ENCODE data around the gene TJP2.

TJP2 gene

DNA sequence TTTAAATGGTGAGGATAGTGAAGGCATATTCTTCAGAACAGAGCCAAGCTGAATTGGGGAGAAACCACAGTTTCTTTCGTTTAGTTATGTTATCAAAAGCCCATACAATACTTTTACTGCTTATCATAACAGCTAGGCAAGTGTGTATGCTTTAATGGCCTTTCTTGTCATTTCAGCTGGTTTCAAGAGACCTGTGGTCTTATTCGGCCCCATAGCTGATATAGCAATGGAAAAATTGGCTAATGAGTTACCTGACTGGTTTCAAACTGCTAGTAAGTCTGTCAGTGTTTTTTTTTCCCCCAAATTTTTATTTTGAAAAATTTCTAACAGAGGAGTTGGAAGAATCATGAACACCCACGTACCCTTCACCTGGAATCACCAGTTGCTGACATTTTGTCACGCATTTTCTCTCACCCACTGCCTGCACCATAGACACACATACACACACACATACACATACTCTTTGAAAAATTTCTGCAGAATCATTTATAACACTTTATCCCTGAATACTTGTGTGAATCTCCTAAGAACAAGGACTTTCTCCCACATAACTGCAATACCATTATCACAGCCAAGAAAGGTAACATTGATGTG, 63.7 kb downstream of the TJP2 start:
- no peak for DNase-seq

DNA sequence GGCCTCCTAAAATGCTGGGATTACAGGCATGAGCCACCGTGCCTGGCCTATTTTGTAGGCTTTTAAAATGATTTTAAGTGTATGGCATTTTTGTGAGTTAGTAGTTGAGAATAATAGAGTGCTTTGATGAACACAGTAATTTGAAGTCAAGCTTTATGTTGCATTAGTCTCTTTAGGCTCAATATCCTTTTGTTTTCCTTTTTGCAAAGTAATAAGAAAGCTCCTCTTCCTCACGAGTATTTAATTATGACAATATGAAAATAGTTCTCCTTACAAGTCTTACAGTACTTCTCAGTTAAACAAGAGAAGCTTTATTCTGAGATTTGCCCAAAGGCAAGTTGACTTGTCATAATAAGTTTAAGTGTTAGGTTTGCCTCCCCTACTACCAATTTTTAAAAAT, 69.0 kb downstream of the TJP2 start:
- no peak for DNase-seq

DNA sequence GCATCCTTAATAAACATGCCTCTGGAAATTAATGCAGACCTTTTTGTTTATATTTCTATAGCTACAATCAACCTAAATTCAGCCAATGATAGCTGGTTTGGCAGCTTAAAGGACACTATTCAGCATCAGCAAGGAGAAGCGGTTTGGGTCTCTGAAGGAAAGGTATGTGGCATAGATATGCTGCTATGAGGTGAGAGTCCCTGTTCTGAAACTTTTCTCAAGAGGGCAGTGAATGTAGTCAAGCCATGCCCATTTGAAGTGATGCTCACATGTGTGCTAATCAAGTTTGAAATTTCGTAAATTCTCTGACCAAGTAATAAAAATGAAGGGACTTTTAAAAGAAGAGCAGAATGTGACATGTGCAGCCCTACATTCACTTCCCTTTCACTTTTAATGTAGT, 72.6 kb downstream of the TJP2 start:
- no peak for DNase-seq

DNA sequence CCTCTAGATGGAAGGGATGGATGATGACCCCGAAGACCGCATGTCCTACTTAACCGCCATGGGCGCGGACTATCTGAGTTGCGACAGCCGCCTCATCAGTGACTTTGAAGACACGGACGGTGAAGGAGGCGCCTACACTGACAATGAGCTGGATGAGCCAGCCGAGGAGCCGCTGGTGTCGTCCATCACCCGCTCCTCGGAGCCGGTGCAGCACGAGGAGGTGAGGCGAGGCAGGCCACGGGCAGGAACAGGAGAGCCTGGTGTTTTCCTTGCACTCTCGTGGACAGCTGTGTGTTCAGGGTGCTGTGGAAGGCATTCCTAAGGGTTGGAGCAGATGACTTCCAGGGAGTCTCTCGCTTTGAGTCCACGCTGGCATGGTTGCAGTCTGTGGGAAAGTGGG, 73.9 kb downstream of the TJP2 start:
- no peak for DNase-seq

DNA sequence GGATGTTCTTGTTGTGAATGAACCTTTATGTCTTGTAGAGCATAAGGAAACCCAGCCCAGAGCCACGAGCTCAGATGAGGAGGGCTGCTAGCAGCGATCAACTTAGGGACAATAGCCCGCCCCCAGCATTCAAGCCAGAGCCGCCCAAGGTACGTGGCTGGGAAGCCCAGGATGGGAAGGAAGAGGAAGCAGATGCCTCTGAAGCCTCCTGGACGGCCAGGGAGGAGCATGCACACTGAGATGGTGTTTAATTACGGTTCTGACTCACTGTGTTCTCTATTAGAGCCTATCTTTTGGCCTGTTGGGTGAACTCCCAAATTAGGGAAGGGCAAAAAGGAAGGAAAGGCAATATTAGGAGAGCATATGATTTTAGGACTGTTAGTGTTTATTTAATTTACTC, 75.3 kb downstream of the TJP2 start:
- DNase-seq = no peak

DNA sequence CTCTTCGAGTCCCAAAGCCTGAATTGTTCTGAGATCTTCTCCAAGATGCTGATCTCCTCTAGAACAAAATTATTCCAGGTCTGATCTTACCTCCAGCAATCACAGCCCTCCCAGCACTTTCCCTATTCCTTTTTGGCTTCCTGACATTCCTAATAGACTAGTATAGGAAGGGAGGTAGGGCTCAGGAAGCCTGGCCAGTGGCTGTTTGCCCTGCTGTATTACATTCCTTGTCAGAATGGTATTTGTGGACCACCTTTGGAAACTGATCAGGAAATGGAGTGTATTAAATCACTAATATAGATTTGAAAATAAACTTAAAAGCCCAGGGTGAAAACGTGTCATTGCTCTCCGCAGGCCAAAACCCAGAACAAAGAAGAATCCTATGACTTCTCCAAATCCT, 76.6 kb downstream of the TJP2 start:
- DNase-seq = no peak

DNA sequence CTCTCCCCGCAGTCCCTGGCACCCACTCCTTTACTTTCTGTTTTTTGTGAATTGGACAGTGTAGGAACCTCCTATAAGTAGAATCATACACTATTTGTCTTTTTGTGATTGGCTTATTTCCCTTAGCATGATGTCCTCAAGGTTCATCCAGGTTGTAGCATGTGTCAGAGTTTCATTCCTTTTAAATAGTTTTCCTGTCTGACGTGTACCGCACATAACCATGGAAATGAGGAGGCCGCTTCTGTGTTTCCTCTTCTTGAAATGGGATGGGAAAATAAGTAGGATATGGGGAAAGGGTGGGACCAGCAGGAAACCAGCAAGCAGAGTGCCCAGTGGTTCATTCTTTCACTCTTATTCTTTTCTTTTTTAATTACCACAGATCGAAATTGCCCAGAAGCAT, 78.4 kb downstream of the TJP2 start:
- no peak for DNase-seq

DNA sequence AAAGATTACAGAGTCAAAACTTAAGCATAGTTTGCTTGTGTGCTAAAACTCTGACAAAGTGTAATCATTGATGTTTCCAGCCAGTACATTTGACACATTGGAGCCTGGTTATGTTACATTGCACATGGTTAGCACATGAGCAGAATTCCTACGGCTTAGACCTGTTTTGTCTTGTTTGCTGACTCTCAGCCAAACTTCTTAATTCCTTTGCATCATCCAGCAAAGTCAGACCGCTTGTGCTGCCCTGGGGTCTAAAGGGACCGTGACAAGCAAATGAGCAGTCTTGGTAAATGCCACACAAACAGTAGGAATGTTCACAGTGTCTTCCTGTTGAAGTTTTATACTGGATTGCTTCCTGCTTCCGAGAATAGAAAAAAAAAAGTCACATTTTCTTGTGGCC, 79.0 kb downstream of the TJP2 start:
- DNase-seq = no peak

DNA sequence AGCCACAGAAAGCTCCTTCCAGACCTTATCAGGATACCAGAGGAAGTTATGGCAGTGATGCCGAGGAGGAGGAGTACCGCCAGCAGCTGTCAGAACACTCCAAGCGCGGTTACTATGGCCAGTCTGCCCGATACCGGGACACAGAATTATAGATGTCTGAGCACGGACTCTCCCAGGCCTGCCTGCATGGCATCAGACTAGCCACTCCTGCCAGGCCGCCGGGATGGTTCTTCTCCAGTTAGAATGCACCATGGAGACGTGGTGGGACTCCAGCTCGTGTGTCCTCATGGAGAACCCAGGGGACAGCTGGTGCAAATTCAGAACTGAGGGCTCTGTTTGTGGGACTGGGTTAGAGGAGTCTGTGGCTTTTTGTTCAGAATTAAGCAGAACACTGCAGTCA, 80.1 kb downstream of the TJP2 start:
- no peak for DNase-seq

DNA sequence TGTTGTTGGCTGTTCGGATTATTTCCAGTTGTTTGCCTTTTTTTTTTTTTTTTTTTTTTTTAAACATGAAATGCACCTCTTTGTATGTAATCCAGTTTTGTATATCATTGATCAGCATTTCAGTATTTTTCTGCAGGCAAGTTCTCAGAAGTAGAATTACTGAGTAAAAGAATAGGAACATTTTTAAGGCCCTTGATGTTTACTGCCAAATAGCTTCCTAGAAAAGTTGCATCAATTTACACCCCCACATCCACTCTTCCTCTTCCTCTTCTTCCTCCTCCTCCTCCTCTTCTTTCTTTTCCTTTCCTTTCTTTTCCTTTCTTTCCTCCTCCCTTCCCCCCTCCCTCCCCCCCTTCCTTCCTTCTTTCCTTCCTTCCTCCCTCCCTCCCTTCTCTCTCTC, 81.5 kb downstream of the TJP2 start:
- no peak for DNase-seq

DNA sequence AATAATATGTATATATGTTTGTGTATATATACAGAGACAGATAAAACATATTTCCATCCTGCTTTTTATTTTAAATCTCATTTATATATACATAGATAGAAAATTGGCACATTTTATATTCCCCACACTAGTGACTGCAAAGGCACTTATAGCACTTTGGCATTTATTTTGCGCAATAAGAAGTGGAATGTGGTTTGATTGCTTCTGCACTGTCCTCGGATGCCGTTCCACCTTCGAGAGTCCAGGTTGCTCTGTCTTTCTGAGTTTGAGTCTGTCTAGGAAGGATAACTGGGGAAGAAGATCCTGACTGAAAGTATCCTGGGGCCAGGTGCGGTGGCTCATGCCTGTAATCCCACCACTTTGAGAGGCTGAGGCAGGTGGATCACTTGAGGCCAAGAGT, 84.5 kb downstream of the TJP2 start:
- no peak for DNase-seq

DNA sequence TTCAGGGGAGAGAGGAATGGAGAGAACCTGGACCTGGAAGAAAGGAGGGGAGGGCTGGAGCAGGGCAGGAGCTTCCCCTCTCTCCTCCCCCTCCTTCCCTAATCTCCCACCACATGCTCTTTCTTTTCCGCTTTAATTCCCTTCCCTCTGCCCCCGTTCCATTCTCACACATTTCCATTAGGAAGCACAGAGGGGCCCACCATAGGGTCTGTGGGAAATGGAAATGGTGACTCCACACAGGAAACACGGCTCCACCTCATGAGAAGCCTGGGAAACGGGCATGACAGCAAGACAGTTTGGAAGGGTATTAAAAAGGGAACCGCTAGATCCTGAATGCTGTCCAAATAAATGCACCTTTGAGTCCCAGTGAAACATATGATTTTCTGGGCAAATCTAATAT, 86.1 kb downstream of the TJP2 start:
- no peak for DNase-seq

DNA sequence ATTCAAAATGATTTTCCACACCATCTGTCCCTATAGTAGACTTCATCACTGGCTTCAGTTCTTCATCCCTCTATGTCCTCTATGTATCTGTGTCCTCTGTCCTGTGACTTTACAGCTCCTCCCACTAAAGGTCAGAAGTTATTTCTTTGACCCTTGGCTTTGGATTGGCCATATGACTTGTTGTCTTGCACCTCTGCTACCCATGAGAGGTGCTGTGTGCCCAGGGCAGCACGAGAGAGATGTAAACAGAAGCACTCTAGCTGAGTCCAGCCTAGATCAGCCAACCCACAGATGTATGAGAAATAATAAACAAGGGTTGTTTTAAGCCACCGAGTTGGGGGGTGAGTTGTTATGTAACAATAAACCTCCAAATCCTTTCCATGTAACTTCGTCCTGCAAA, 87.6 kb downstream of the TJP2 start:
- no peak for DNase-seq

DNA sequence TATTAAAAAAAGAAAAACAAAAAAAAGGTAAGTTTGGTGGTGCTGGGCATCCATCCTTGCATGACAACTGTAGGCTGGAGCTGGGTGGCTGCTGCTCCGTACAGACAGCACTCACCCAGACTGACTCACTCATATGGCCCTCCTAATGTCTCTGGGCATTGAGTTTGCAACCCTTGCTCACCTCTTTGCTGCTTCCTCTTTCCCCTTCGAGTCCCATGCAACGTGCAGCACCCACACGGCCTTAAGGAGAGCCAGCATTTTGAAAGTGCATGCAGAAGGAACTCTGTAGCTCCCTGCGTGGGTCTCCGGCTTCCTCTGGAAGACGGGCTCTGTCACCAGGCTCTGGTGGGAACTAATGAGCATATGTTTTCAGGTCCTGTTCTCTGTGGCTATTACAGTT, 90.4 kb downstream of the TJP2 start:
- no peak for DNase-seq

DNA sequence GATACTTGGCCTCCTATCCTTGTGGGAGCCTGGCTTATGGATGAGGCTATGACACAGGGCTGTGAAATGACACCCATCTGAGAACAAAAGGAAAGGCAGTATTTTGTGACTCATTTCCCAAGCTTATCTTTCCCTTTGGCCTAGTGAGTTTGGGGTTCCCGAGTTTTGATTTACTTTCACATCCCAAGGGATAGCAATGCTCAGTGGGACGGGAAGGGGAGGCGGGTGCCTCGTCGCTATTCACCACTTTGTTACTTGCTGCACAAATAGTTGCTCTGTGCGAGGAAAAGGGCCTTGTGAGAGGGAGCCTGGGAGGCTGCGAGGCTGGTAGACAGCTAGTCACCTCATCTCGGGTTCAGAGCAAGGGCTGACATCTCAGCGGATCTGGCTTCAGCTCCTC, 91.8 kb downstream of the TJP2 start:
- no peak for DNase-seq

DNA sequence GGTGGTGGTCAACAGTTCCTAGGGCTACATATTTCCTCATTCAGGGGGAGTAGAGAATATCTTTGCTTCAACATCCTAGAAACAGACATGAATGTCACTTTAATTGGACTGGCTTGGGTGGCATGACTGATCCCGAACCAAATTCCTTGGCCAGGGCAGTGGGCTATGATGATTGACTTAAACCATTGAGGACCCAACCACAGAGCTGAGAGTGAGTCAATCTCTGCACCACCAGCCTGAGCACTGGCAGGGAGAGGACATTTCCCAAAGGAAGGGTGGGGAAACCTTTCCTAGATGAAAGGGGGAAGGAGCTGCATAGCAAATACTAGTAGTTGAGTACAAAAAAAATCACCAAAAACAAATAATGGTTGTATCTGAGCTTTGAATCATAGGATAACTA, 98.1 kb downstream of the TJP2 start:
- DNase-seq = no peak

DNA sequence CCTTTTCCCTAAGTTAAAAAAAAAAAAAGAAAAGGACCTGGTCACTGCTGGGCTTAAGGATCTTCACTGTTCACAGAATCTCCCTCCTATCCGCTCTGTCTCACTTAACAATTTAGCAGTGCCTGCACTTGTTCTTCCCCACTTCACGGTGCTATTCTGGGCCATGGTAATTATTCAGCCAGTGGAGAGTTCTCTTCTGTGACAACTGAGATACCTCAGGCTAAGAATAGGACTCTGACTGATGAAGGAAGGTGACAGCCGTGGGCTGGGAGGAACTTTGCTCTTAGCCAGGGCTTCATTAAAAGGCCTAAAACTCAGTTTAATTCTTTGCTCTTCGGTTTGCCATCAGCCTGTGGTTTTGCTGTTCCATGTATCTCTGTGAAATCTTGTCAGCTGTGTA, 99.1 kb downstream of the TJP2 start:
- DNase-seq = no peak

DNA sequence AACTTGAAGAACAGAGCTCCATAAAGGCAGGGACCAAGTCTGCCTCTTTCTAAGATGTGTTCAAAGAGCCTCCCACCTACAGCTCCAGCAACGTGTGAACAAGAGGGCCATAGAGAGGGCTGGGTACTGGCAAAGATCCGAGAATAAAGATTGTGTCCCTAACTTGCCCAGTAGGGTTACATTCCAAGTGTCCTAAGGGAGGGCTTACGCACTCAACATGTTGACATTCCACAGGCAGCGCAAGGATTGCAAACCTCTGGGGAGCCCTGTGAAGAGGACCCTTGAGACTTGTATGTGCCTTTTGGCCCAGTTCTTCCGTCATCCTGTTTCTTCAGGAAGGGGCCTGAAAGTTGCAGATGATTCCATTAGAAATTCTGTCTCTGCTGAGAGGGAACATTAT, 102.7 kb downstream of the TJP2 start:
- DNase-seq = no peak

DNA sequence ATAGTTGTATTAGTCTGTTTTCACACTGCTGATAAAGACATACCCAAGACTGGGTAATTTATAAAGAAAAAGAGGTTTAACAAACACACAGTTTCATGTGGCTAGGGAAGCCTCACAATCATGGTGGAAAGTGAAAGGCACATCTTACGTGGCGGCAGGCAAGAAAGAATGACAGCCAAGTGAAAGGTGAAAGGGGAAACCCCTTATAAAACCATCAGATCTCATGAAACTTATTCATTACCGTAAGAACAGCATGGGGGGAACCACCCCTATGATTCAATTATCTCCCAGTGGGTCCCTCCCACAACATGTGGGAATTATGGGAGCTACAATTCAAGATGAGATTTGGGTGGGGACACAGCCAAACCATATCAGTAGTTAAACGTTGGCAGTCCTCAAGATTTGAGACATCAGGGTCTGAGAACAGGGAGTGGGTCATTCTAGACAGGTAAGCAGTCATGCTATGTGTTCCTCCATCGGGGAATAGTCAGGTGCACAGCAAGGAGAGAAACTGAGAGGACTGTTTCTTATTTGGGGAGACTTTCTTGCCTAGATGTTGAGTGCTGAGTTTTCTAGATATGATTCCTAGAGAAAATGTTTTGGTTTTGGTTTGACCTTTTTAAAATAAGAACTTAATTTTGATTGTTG, 105.1 kb downstream of the TJP2 start:
- DNase-seq = no peak

DNA sequence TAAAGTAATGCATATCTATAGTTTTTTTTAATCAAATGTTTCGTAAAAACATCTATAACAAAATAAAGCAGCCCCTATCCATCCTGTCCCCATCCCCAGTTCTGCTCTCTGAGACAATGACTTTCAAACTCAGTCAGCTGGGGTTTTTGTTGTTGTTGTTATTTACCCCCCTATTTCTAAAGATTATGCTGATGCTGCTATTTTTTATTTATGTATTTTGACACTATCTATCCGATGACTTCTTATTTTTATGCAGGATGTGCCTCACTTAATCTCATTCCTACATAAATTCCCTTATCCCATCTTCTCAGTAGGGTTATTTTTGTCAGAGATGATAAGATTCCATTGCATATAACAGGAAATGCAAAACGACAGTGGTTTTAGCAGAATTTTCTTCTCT, 105.7 kb downstream of the TJP2 start:
- DNase-seq = no peak

DNA sequence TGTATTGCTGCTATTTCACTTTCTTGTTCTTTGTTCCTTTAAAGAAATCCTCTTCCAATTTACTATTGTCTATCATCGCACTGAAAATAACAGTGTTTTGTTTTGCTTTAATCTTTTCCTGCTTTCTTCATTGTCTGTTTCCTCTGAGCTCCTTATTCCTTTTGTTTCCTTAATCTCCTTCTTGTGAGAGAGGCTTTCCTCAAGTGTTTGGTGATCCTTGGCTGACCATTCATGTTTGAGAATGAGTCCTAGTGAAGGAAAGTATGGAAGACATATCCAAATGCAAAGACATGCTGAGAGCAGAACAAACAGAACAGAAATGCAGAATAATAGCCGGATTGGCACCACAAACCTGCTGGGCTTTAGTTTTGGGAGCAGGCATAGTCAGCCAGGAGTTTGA, 108.9 kb downstream of the TJP2 start:
- no peak for DNase-seq

DNA sequence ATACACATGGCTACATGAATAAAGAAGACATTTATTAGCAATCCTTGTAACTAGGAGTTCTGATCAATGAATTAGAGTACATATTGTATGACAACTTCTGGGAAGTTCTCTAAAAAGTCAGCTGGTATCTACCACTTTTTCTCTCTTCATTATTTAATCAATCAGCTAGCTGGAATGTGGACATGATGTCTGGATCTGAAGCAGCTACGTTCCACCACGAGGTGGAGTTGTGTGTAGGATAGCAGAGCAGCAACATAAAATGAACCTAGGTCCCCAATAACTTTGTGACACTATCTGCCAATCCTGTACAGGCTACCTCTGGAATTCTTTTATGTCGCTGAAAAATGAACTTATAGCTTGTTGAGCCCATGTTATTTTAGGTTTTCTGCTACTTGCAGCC, 118.0 kb downstream of the TJP2 start:
- no peak for DNase-seq

DNA sequence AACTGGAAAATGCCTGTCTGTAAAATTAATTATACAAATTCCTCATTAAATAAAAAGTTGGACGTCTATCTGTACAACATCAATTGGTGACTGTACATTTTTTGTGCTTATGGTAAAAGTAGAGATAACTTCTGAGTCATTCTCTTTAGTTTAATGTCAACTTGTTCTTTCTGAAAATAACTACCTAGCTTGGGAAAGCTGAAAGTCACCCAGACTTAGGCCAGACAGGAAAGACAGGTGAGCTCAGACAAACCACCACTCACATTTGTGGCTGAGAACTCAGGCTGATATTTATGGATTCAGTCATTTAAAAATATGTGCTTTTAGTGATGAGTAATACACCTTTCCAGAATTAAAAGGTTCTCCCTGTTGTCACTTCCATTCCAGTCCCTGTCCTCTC, 119.1 kb downstream of the TJP2 start:
- DNase-seq = no peak

DNA sequence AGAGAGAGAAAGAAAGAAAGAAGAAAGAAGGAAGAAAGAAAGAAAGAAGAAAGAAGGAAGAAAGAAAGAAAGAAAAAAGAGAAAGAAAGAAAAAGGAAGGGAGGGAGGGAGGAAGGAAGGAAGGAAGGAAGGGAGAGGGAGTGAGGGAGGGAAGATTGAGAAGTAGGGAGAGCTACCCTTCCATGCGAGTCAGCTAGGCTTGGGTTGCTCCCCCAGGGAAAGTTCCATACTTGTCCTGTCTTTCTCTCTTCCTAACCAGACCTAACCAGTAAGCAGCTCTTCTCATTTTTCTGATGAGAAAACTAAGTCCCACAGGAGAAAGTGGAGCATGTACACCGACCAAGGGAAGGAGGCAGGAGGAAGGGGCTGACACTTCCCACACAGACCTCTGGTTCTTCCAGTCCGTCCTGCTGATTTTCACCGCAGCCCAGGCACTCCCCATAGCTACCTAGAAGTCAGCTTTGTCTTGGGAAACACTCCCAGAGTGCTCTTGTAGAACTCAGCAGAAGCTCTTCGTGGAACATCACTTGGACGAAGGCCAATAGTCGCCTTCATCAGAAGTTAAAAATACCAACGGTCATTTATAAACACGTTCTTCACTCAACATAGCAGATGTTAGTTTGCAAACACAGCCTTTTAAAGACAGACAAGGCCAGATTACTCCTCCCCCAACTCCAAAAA, 121.9 kb downstream of the TJP2 start:
- DNase-seq = no peak
